Panc1 (cell line): ENCODE measurements around the gene STEAP1B. TPM values are rescaled to one million over a fixed set of nuclear protein-coding genes. Genes with fewer than 3 reads are reported as not detected.
A peak's percentile ranks its signal among the peaks of the same experiment; 100 is the strongest.

ENCODE experiments used
- ATAC-seq: fragments of 200-7000 bp; cut with Tn5 transposase; 2 replicates; pipeline ENCODE4 v1.9.1; 2020; ENCODE audit warnings: mild to moderate bottlenecking, moderate library complexity
- BruUV-seq: library from RNA; stranded (reverse); fragments of 400-500 nt; replicated peaks from 2 replicates; lab custom pipeline; 2021; lab: Mats Ljungman, UMichigan
- CTCF ChIA-PET: fragments of 300-600 bp; sonication (Branson Sonifier 250); formaldehyde crosslinking; loops from one replicate; lab custom pipeline; 2022; ENCODE audit warnings: antibody characterized with exemption; lab: Charles Lee
- POLR2A ChIA-PET: fragments of 300-600 bp; sonication (Branson Sonifier 250); formaldehyde crosslinking; loops from one replicate; lab custom pipeline; 2022; ENCODE audit warnings: antibody characterized with exemption; lab: Charles Lee
- DNase-seq: peaks from one replicate; pipeline ENCODE4 v3.0.0-alpha.2; 2010; ENCODE audit warnings: low read depth, low spot score
- H3K27ac ChIP-seq: 2 replicates; pipeline ENCODE4 v1.5.1; 2011; ENCODE audit warnings: mild to moderate bottlenecking, low read length, inconsistent platforms
- H3K27me3 ChIP-seq: fragments of 200-500 bp; sonication (Bioruptor generic); 2 replicates; pipeline ENCODE4 v1.6.0; 2014; ENCODE audit warnings: low read length, inconsistent platforms; ENCODE audit not compliant: control insufficient read depth, insufficient read depth
- H3K36me3 ChIP-seq: fragments of 200-500 bp; sonication (Bioruptor generic); 2 replicates; pipeline ENCODE4 v1.5.1; 2014; ENCODE audit warnings: inconsistent platforms, mild to moderate bottlenecking, low read length, moderate library complexity; ENCODE audit not compliant: control insufficient read depth, insufficient read depth
- H3K4me1 ChIP-seq: 2 replicates; pipeline ENCODE4 v1.5.1; 2011; ENCODE audit warnings: inconsistent platforms, mild to moderate bottlenecking, low read length, moderate library complexity; ENCODE audit not compliant: control insufficient read depth, insufficient read depth
- H3K4me3 ChIP-seq, 2 experiments: 2 replicates each; pipeline ENCODE4 v1.5.1; 2011 to 2012; ENCODE audit warnings: low read depth in 2 of 2, low read length in 2 of 2, mild to moderate bottlenecking in 2 of 2, inconsistent platforms in 1 of 2, moderate library complexity in 1 of 2
- H3K9me3 ChIP-seq: fragments of 200-500 bp; sonication (Bioruptor generic); 2 replicates; pipeline ENCODE4 v1.5.1; 2014; ENCODE audit warnings: low read depth, mild to moderate bottlenecking, inconsistent platforms, low read length, moderate library complexity; ENCODE audit not compliant: control insufficient read depth, insufficient read depth
- CTCF ChIP-seq: fragments of 450-650 bp; IDR thresholded peaks from 2 replicates; pipeline ENCODE4 v1.5.1; 2017; ENCODE audit warnings: mild to moderate bottlenecking
- POLR2AphosphoS5 ChIP-seq: IDR thresholded peaks from 2 replicates; pipeline ENCODE4 v1.6.1; 2012; ENCODE audit warnings: mild to moderate bottlenecking, low read depth, low read length, moderate library complexity
- REST ChIP-seq, 2 experiments: IDR thresholded peaks; 2 replicates each; pipeline ENCODE4 v1.6.1; 2011 to 2012; ENCODE audit warnings: low read depth in 2 of 2, control low read depth in 1 of 2, low read length in 1 of 2, mild to moderate bottlenecking in 1 of 2, moderate library complexity in 1 of 2; ENCODE audit not compliant: insufficient read depth in 1 of 2
- SIN3A ChIP-seq: IDR thresholded peaks from 2 replicates; pipeline ENCODE4 v1.6.1; 2012; ENCODE audit warnings: low read depth, mild to moderate bottlenecking, low read length, moderate library complexity, borderline replicate concordance; ENCODE audit not compliant: insufficient read depth
- TCF7L2 ChIP-seq: IDR thresholded peaks from 2 replicates; pipeline ENCODE4 v1.6.1; 2011; ENCODE audit warnings: mild to moderate bottlenecking, low read depth, low read length, inconsistent platforms
- in situ Hi-C: cut with HindIII; loops from 2 replicates; pipeline ENCODE4 v1.10.0; 2016; ENCODE audit warnings: low sequenced_read_pairs, low pct_unique_long_range_greater_than_20kb
- intact Hi-C: fragments of 100-400 bp; cut with micrococcal nuclease; formaldehyde crosslinking; loops from one replicate; pipeline ENCODE4 v1.10.0; 2022; ENCODE audit not compliant: unreplicated experiment
- total RNA-seq: library from RNA; stranded (reverse); gene quantifications from one replicate; pipeline ENCODE4 v1.2.1, GENCODE V29; 2021; ENCODE audit not compliant: unreplicated experiment

The STEAP1B gene
- total RNA-seq, 1 experiment from 2014 or later = 3.3 TPM

- POLR2A ChIA-PET = no interaction called here
- ATAC-seq (peak; percentile 93), DNase-seq (peak; percentile 60)
- no TSS peak for BruUV-seq
- Histone ChIP-seq H3K36me3 (no peaks in the 10 kb centered on the region), H3K27ac (no peak overlapping the region), H3K4me1 (no peaks in the 10 kb centered on the region), H3K9me3 (no peaks in the 10 kb centered on the region), H3K4me3 (no peak overlapping the region), H3K27me3 (no peaks in the 10 kb centered on the region)
- CTCF ChIA-PET = no interaction called here
- TF ChIP-seq SIN3A = no peak
- TF ChIP-seq CTCF = peak; percentile 95
- no peak for TF ChIP-seq REST (IDR thresholded peaks at IDR 0.05; ENCODE audit: insufficient read depth in 1 of 2, low read depth in 2 of 2, low read length in 1 of 2)
- TF ChIP-seq TCF7L2 = no peak
- TF ChIP-seq POLR2AphosphoS5 = no peak
- in situ Hi-C loops (no loop called here), intact Hi-C loops (loop anchor here (1.0 kb wide), 2 partner anchors 192 to 379 kb away; no protein-coding TSS in a partner anchor)
Observed at GRCh38 chr7:22488643-22489462, 11.1 kb downstream of the STEAP1B start.

- Histone ChIP-seq H3K4me3 (no peak overlapping the region), H3K27me3 (no peaks in the 10 kb centered on the region), H3K9me3 (no peaks in the 10 kb centered on the region), H3K4me1 (no peaks in the 10 kb centered on the region), H3K36me3 (no peaks in the 10 kb centered on the region), H3K27ac (no peak overlapping the region)
- ChIA-PET POLR2A (no interaction called here), CTCF (no interaction called here)
- BruUV-seq = no TSS peak
- in situ Hi-C loops = no loop called here
- intact Hi-C loops = no loop called here
- no peak for DNase-seq
- no peak for ATAC-seq
- TF ChIP-seq TCF7L2 = no peak
- no peak for TF ChIP-seq SIN3A
- TF ChIP-seq POLR2AphosphoS5 = no peak
- TF ChIP-seq CTCF = no peak
- no peak for TF ChIP-seq REST (IDR thresholded peaks at IDR 0.05; ENCODE audit: insufficient read depth in 1 of 2, low read depth in 2 of 2, low read length in 1 of 2)
Observed at GRCh38 chr7:22487978-22488642, 11.9 kb downstream of the STEAP1B start.
